ENCODE data around the gene SEMA3F.
"Not testable (repeated sequence)": the region's sequence is repeated elsewhere in the genome, so short reads cannot be mapped to it uniquely, and the experiment has no call there.

Gene SEMA3F

DNA sequence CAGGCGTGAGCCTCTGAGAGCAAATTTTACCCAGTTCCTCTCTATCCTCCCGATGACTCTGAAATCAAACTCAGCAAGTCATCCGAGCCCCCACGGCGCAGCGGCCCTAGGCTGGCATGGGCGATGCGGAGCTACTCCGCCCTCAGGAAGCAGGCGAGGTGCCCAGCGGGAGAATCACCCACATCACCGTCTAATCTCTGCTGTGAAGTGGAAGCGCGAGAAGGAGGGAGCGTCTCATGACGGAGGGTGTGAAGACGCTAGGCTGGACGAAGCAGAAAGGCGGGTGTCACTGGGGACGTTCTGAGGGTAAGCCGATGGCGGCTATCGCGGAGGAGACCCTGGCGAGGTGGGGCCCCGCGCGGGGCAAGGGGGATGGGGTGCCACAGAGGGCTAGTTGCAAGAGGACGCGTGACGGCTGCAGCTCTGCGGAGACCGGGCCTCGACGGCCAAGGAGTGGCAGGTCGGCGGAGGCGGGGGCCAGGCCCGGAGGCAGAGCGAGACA lies 71.8 kb downstream of the SEMA3F start:
- Histone ChIP-seq H3K79me2 (ENCODE audit: insufficient read depth, low read length) (no peaks in the 10 kb centered on the region), H3K27ac (ENCODE audit: low read depth, low read length) (peak overlapping the region; percentile 77), H3K9me2 (replicated peaks; ENCODE audit: insufficient read depth, low read length) (no peaks in the 10 kb centered on the region), H3F3A (ENCODE audit: insufficient read depth) (no peaks in the 10 kb centered on the region), H3K4me3 (ENCODE audit: insufficient read depth, low read length, poor library complexity, severe bottlenecking) (peak overlapping the region; percentile 92), H3K27me3 (ENCODE audit: low read length) (no peaks in the 10 kb centered on the region), H3K36me3 (ENCODE audit: low read length) (no peaks in the 10 kb centered on the region), H3K4me2 (ENCODE audit: low read depth, low read length, poor library complexity, severe bottlenecking) (peak overlapping the region; percentile 96), H4K20me1 (ENCODE audit: low read depth, low read length) (no peaks in the 10 kb centered on the region), H3K9me3 (ENCODE audit: insufficient read depth, low read length) (no peaks in the 10 kb centered on the region), H3K9ac (ENCODE audit: low read length) (peak overlapping the region; percentile 83), H2AFZ (ENCODE audit: low read depth, low read length, severe bottlenecking) (peak overlapping the region; percentile 85)
- no peak for TF ChIP-seq CTCF (IDR thresholded peaks at IDR 0.05; ENCODE audit: insufficient read depth, low read length, poor library complexity, severe bottlenecking)
- no peak for TF ChIP-seq EZH2phosphoT487 (conservative IDR thresholded peaks at IDR 0.05; ENCODE audit: low read length)

GRCh38 chr3:50227390-50228183 lies 72.5 kb downstream of the SEMA3F start:
- Histone ChIP-seq H2AFZ (ENCODE audit: low read depth, low read length, severe bottlenecking) (peak overlapping the region; percentile 85), H3K9me2 (replicated peaks; ENCODE audit: insufficient read depth, low read length) (no peaks in the 10 kb centered on the region), H3K9ac (ENCODE audit: low read length) (peak overlapping the region; percentile 83), H3K4me2 (ENCODE audit: low read depth, low read length, poor library complexity, severe bottlenecking) (peak overlapping the region; percentile 96), H3K79me2 (ENCODE audit: insufficient read depth, low read length) (no peaks in the 10 kb centered on the region), H3K27me3 (ENCODE audit: low read length) (no peaks in the 10 kb centered on the region), H3K36me3 (ENCODE audit: low read length) (no peaks in the 10 kb centered on the region), H3K9me3 (ENCODE audit: insufficient read depth, low read length) (no peaks in the 10 kb centered on the region), H3K4me3 (ENCODE audit: insufficient read depth, low read length, poor library complexity, severe bottlenecking) (peak overlapping the region; percentile 92), H3F3A (ENCODE audit: insufficient read depth) (no peaks in the 10 kb centered on the region), H3K27ac (ENCODE audit: low read depth, low read length) (peak overlapping the region; percentile 77), H4K20me1 (ENCODE audit: low read depth, low read length) (no peaks in the 10 kb centered on the region)
- TF ChIP-seq EZH2phosphoT487 (conservative IDR thresholded peaks at IDR 0.05; ENCODE audit: low read length) (no peak), CTCF (IDR thresholded peaks at IDR 0.05; ENCODE audit: insufficient read depth, low read length, poor library complexity, severe bottlenecking) (peak; percentile 64)

GRCh38 chr3:50228184-50228763 lies 73.2 kb downstream of the SEMA3F start:
- H2AFZ ChIP-seq (ENCODE audit: low read depth, low read length, severe bottlenecking) = peak overlapping the region; percentile 85
- peak overlapping the region; percentile 83 for H3K9ac ChIP-seq (ENCODE audit: low read length)
- H3K9me3 ChIP-seq (ENCODE audit: insufficient read depth, low read length); H3K27me3 ChIP-seq (ENCODE audit: low read length); H3K9me2 ChIP-seq (replicated peaks; ENCODE audit: insufficient read depth, low read length); H3K79me2 ChIP-seq (ENCODE audit: insufficient read depth, low read length); H4K20me1 ChIP-seq (ENCODE audit: low read depth, low read length); H3F3A ChIP-seq (ENCODE audit: insufficient read depth); H3K36me3 ChIP-seq (ENCODE audit: low read length): not testable (repeated sequence)
- peak overlapping the region; percentile 77 for H3K27ac ChIP-seq (ENCODE audit: low read depth, low read length)
- H3K4me3 ChIP-seq (ENCODE audit: insufficient read depth, low read length, poor library complexity, severe bottlenecking) = peak overlapping the region; percentile 92
- peak overlapping the region; percentile 96 for H3K4me2 ChIP-seq (ENCODE audit: low read depth, low read length, poor library complexity, severe bottlenecking)

GRCh38 chr3:50229490-50229889 lies 74.4 kb downstream of the SEMA3F start:
- no peak overlapping the region for H3K4me3 ChIP-seq (ENCODE audit: insufficient read depth, low read length, poor library complexity, severe bottlenecking)
- H3K27ac ChIP-seq (ENCODE audit: low read depth, low read length) = no peak overlapping the region
- no peaks in the 10 kb centered on the region for H3K36me3 ChIP-seq (ENCODE audit: low read length)
- H3K9ac ChIP-seq (ENCODE audit: low read length) = peak overlapping the region; percentile 16; the same call in 1 of the 2 replicates
- no peak for TF ChIP-seq EZH2phosphoT487 (conservative IDR thresholded peaks at IDR 0.05; ENCODE audit: low read length)
- no peak for TF ChIP-seq CTCF (IDR thresholded peaks at IDR 0.05; ENCODE audit: insufficient read depth, low read length, poor library complexity, severe bottlenecking)
- H3K9me3 ChIP-seq (ENCODE audit: insufficient read depth, low read length) = no peaks in the 10 kb centered on the region
- H4K20me1 ChIP-seq (ENCODE audit: low read depth, low read length) = no peaks in the 10 kb centered on the region
- no peaks in the 10 kb centered on the region for H3F3A ChIP-seq (ENCODE audit: insufficient read depth)
- H3K79me2 ChIP-seq (ENCODE audit: insufficient read depth, low read length) = no peaks in the 10 kb centered on the region
- no peaks in the 10 kb centered on the region for H3K9me2 ChIP-seq (replicated peaks; ENCODE audit: insufficient read depth, low read length)
- no peaks in the 10 kb centered on the region for H3K27me3 ChIP-seq (ENCODE audit: low read length)
- H3K4me2 ChIP-seq (ENCODE audit: low read depth, low read length, poor library complexity, severe bottlenecking) = no peak overlapping the region
- no peak overlapping the region for H2AFZ ChIP-seq (ENCODE audit: low read depth, low read length, severe bottlenecking)

Data from SU-DHL-6 (cell line).